PFSK-1 (cell line): ENCODE measurements around the gene NPAS2.

ENCODE experiments used
- POLR2AphosphoS5 ChIP-seq: IDR thresholded peaks from 2 replicates; pipeline ENCODE4 v1.6.1; 2012; ENCODE audit warnings: low read depth, mild to moderate bottlenecking, control low read depth, low read length, moderate library complexity
- REST ChIP-seq, 2 experiments: IDR thresholded peaks; 2 replicates each; pipeline versions ENCODE4 v1.6.1 to v1.8.0; 2011 to 2012; ENCODE audit warnings: low read depth in 2 of 2, low read length in 2 of 2, control low read depth in 1 of 2, inconsistent platforms in 1 of 2, mild to moderate bottlenecking in 1 of 2, moderate library complexity in 1 of 2; ENCODE audit not compliant: insufficient read depth in 1 of 2
- TAF1 ChIP-seq: IDR thresholded peaks from 2 replicates; pipeline ENCODE4 v1.6.1; 2012; ENCODE audit warnings: low read length, control low read depth, borderline replicate concordance; ENCODE audit not compliant: insufficient read depth

- TF ChIP-seq REST (IDR thresholded peaks at IDR 0.05; ENCODE audit: insufficient read depth in 1 of 2, low read depth in 2 of 2, low read length in 2 of 2) = no peak
- no peak for TF ChIP-seq POLR2AphosphoS5
- TF ChIP-seq TAF1 = no peak
Observed at GRCh38 chr2:100879296-100879695, 59.4 kb downstream of the NPAS2 start.
